WTC11 (cell line): ENCODE results near the gene CD164L2. TPM values are rescaled to one million over a fixed set of nuclear protein-coding genes. Genes with fewer than 3 reads are reported as not detected.

Experiments
- ATAC-seq: fragments of 200-7000 bp; cut with Tn5 transposase; 2 replicates; pipeline ENCODE4 v1.10.0; 2021; ENCODE audit warnings: mild to moderate bottlenecking, moderate library complexity
- CTCF ChIA-PET: fragments of 300-600 bp; sonication (Branson Sonifier 250); formaldehyde crosslinking; loops from one replicate; lab custom pipeline; 2021; ENCODE audit warnings: antibody characterized with exemption; lab: Charles Lee
- POLR2A ChIA-PET: fragments of 350-600 bp; sonication (Branson Sonifier 250); formaldehyde crosslinking; loops from one replicate; lab custom pipeline; 2021; ENCODE audit warnings: antibody characterized with exemption; lab: Charles Lee
- DNase-seq: peaks from one replicate; pipeline ENCODE4 v3.0.0; 2021; ENCODE audit warnings: low spot score
- H3K27ac Mint-ChIP-seq: 2 replicates; pipeline ENCODE4 v1.8.0; 2021; ENCODE audit warnings: mixed read lengths
- H3K27me3 Mint-ChIP-seq: 2 replicates; pipeline ENCODE4 v1.8.0; 2021; ENCODE audit warnings: low read depth, mild to moderate bottlenecking, moderate library complexity, mixed read lengths
- H3K36me3 Mint-ChIP-seq: 2 replicates; pipeline ENCODE4 v1.8.0; 2021; ENCODE audit warnings: mixed read lengths
- H3K4me1 Mint-ChIP-seq: 2 replicates; pipeline ENCODE4 v1.8.0; 2022; ENCODE audit warnings: mixed read lengths
- H3K4me3 Mint-ChIP-seq: 2 replicates; pipeline ENCODE4 v1.8.0; 2021; ENCODE audit warnings: mild to moderate bottlenecking, moderate library complexity, mixed read lengths
- H3K9me3 Mint-ChIP-seq: 2 replicates; pipeline ENCODE4 v1.8.0; 2021; ENCODE audit warnings: mixed read lengths
- AFF4 ChIP-seq: sonication (generic); formaldehyde crosslinking; IDR thresholded peaks from 2 replicates; pipeline ENCODE4 v1.8.1; 2023; ENCODE audit warnings: mild to moderate bottlenecking, missing genetic modification reagents, borderline replicate concordance
- CREM ChIP-seq: sonication (generic); formaldehyde crosslinking; IDR thresholded peaks from 2 replicates; pipeline ENCODE4 v1.8.1; 2022; ENCODE audit warnings: mild to moderate bottlenecking, missing genetic modification reagents, moderate library complexity
- CTCF ChIP-seq: fragments of 200-600 bp; IDR thresholded peaks from 2 replicates; pipeline ENCODE4 v1.8.0; 2022; ENCODE audit warnings: antibody characterized with exemption
- E2F5 ChIP-seq: sonication (generic); formaldehyde crosslinking; IDR thresholded peaks from 2 replicates; pipeline ENCODE4 v1.8.1; 2022; ENCODE audit warnings: mild to moderate bottlenecking, moderate library complexity, missing genetic modification reagents
- FOXP4 ChIP-seq: sonication (generic); formaldehyde crosslinking; IDR thresholded peaks from 2 replicates; pipeline ENCODE4 v1.8.0; 2022; ENCODE audit warnings: mild to moderate bottlenecking, missing genetic modification reagents
- IRF2 ChIP-seq: sonication (generic); formaldehyde crosslinking; IDR thresholded peaks from 2 replicates; pipeline ENCODE4 v1.8.0; 2022; ENCODE audit warnings: low read depth, missing genetic modification reagents, borderline replicate concordance
- PRDM15 ChIP-seq: sonication (generic); formaldehyde crosslinking; IDR thresholded peaks from 2 replicates; pipeline ENCODE4 v1.8.0; 2022; ENCODE audit warnings: missing genetic modification reagents
- SMAD4 ChIP-seq: sonication (generic); formaldehyde crosslinking; IDR thresholded peaks from 2 replicates; pipeline ENCODE4 v1.8.0; 2022; ENCODE audit warnings: mild to moderate bottlenecking, missing genetic modification reagents
- ZBTB21 ChIP-seq: sonication (generic); formaldehyde crosslinking; IDR thresholded peaks from 2 replicates; pipeline ENCODE4 v1.8.1; 2023; ENCODE audit warnings: mild to moderate bottlenecking, missing genetic modification reagents, borderline replicate concordance
- ZNF121 ChIP-seq: sonication (generic); formaldehyde crosslinking; IDR thresholded peaks from 2 replicates; pipeline ENCODE4 v1.8.0; 2023; ENCODE audit warnings: missing genetic modification reagents
- ZNF219 ChIP-seq: sonication (generic); formaldehyde crosslinking; IDR thresholded peaks from 2 replicates; pipeline ENCODE4 v1.8.0; 2023; ENCODE audit warnings: missing genetic modification reagents, mild to moderate bottlenecking, borderline replicate concordance
- ZNF281 ChIP-seq: sonication (generic); formaldehyde crosslinking; IDR thresholded peaks from 2 replicates; pipeline ENCODE4 v1.8.0; 2023; ENCODE audit warnings: mild to moderate bottlenecking, missing genetic modification reagents
- ZSCAN18 ChIP-seq: fragments of 250-450 bp; sonication (Bioruptor Pico); IDR thresholded peaks from 2 replicates; pipeline ENCODE4 v2.1.2; 2022; ENCODE audit warnings: mild to moderate bottlenecking, moderate library complexity
- total RNA-seq: library from RNA; stranded (reverse); gene quantifications from 3 replicates; pipeline ENCODE4 v1.2.3, GENCODE V29; 2021

Gene CD164L2
- total RNA-seq, 1 experiment from 2014 or later, result 5.5 TPM

- no peak for TF ChIP-seq AFF4 (CRISPR knock-in tag)
- no peak for TF ChIP-seq FOXP4
- TF ChIP-seq SMAD4 (CRISPR knock-in tag), result no peak
- TF ChIP-seq ZNF281 (CRISPR knock-in tag), result no peak
- TF ChIP-seq ZSCAN18, result no peak
- TF ChIP-seq ZNF121, result no peak
- no peak for TF ChIP-seq IRF2 (CRISPR knock-in tag)
- TF ChIP-seq E2F5 (CRISPR knock-in tag), result no peak
- TF ChIP-seq, all 79 proteins: peak for 0
Observed at GRCh38 chr1:27412502-27412901, 29.4 kb upstream of the CD164L2 start (continued).

- TF ChIP-seq CTCF (no peak), CREM (no peak), ZBTB21 (CRISPR knock-in tag) (no peak), ZNF219 (CRISPR knock-in tag) (no peak), PRDM15 (no peak)
- H3K27ac Mint-ChIP-seq, result peak overlapping the region; percentile 34
- POLR2A ChIA-PET, result no interaction called here
- H3K4me1 Mint-ChIP-seq, result peaks cover 14% of the 10 kb centered on the region
- H3K27me3 Mint-ChIP-seq, result no peaks in the 10 kb centered on the region
- no peaks in the 10 kb centered on the region for H3K9me3 Mint-ChIP-seq
- H3K36me3 Mint-ChIP-seq, result peaks cover 71% of the 10 kb centered on the region
- no peak overlapping the region for H3K4me3 Mint-ChIP-seq
- DNase-seq (no peak), ATAC-seq (no peak)
- CTCF ChIA-PET, result interaction anchor here (0.5 to 1.7 kb wide), 4 partner anchors 9 to 301 kb away, joined by 3 to 4 read pairs (median 3); no protein-coding TSS in a partner anchor
Observed at GRCh38 chr1:27410709-27411108, 27.6 kb upstream of the CD164L2 start.
